GM19035 (cell line): ENCODE results near the gene MPZL1.

Source experiments
- ATAC-seq: cut with Tn5 transposase; IDR thresholded peaks from one replicate; pipeline ENCODE4 v1.9.1; 2021; ENCODE audit not compliant: unreplicated experiment

The MPZL1 gene

DNA sequence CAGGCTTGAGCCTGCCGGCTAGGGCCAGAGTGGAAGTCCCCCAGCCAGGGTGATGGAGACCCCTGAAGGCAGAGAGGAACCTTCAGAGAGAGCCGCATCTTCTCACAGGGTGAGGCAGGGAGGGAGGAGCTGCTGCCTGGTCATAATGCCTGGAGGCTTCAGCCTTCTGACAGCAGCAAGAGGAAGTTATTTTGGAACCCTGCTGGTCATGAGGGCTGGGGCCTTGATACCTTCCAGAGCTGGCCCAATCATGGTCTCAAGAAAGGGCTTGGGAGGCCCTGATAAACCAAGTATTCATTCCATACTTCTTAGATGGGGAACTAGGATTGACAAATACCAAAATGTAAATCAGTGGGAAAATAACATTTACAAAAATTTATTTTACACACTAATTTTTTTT is 26.6 kb upstream of the MPZL1 start:
- no peak for ATAC-seq

DNA sequence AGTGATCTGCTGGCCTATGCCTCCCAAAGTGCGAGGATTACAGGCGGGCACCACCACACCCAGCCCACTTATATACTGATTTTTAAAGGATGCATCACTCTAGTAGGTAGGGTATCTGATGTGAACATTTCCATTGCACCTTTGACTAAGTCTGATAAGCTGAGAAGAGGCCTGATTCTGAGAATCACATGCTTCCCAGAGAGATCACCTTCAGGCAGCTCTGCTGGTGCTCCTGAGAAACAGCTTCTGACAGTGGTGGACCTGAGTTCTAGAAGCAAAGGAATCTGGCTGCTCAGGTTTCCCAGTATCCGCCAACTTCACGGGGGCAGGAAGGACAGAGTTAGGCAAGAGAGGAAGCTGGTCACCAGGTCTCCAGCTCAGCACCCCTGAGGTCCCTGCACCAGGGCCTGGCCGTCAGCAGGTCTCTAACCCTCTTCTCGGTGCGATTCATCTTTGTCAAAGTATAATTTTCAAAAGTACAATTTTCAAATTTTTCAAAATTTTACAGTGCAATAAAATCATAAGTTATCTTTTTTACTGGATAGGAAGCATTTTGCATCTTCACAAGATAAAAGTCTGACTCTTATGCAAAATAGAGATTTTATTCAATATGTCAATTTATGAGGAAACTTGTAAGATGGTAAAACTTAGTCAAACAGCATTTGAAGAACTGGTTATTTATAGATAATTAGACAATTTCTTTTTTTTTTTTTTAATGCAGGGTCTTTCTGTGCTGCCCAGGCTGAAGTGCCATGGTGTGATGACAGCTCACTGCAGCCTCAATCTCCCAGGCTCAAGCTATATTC is 25.8 kb upstream of the MPZL1 start:
- no peak for ATAC-seq

DNA sequence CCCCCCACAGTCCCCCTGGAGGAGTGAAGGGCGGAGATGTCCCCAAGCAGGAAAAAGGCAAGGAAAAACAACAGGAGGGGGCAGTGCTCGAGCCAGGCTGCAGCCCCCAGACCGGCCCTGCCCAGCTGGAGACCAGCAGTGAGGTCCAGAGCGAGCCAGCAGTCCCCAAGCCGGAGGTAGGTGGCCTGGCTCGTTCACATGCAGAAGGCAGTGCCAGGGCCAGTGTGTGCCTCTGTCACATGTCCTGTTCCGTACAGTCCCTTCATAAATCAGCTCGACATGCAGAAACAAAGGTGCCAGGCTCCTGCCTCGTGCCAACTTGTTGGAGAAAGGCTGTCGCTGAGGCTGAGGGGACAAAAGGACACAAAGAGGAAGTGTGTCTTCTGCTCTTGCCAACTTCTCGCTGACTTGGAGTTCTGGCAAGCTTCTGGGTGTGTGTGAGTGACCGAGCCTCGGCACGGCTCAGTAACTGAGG is 24.1 kb upstream of the MPZL1 start:
- no peak for ATAC-seq

DNA sequence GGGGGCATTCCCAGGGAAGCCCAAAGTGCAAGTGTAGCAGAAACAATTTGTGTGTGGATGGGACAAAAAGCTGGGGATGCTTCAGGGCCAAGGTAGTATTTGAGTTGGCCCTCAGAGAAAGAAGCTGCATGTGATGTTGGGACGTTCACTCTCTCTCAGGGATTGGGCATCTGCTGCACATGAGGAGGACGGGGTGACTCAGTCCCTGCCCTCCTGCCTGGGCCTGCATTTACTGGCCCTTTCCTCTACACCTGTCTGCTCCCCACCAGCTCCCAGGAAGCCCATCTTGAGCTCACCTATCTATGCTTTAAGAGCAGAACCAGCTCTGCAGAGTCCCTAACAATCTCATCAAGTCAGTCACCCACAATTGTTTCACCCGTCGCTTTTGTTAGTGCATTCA is 23.5 kb upstream of the MPZL1 start:
- no peak for ATAC-seq

DNA sequence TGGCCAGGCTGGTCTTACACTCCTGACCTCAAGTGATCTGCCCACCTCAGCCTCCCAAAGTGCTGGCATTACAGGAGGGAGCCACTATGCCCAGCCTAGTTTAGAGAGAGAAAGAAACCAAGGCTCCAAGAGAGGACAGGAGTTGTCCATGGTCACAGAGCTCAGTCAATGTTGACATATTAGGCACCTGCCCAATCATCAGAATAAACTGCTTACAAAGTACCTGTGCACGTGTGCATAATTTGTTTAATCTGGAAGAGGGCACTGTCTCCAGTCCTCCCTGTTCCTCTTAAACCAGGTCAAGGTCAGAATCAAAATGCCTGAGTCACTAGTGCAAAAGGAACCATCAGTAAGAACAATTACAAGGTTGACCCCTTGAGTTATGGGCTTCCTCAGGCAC is 20.3 kb upstream of the MPZL1 start:
- no peak for ATAC-seq

DNA sequence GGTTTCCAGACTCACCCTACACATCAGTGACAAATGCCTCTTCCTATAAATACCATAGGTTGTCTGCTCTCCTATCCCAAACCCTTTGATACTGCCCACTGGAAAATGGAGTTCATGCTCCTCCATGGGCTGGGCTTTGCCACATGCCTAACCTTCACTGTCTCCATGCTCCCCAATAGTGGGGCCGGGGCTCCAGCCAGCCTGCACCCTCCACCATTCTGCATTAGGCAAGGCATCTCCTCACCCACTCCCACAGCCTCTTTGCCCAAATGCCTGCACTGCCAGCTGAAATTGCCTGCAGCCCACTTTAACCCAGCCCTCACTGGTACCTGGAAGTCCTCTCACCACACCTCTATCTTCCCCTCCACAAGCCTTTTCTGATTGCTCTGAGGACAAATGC is 18.2 kb upstream of the MPZL1 start:
- ATAC-seq, result no peak

DNA sequence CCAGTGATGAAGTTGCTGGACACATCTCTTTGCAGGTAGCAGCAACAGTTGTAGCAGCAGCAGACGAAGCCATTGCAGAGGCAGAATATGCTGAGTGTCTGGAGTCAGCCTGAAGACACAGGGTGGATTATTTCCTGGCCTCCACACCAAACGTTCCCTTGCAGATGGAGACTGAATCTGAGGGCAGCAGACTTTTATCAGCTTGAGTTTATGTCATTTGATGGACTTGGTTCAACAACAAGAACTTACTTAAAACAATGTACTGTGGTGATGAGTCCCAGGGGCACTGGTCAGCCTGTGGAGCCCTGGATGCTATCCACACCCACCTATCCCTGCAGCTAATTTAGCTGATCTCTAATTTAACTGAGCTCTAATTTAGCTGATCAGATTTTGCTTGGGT is 17.1 kb upstream of the MPZL1 start:
- no peak for ATAC-seq

DNA sequence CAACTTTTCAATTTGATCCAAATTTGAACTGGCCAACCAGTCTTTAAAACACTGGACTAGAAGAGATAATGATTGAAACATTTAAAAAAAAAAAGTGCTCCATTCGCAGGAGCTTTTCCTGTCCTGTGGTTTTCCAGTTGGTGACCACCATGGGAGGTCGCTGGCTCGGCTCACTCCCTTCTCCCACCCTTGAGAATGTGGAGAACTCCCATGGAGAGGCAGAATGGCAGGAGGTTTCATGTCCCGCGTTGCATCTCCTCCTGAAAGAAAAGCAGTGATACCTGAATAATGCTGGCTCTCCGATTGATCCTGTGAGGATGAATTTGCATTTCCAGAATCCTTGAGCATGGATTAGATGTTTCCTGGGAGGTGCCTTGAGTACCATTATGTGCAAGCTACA is 16.5 kb upstream of the MPZL1 start:
- no peak for ATAC-seq

DNA sequence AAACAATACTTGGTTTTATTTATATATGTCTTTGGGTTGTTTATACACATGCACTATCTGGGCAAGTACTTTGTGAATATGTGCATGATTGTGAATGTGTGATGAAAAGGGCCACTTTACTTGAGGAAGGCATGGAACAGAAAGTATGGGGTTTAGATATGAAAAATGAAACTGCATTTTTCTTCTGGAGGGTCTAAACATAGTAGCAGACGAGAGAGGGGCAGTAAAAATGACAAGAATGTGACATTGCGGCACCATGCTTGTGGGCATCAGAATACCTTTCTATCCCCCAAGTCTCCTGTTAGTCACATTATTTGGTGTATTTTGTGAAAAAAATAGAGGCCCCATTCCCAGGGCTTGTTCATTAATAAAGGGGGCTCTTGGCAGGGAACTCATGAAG is 15.4 kb upstream of the MPZL1 start:
- no peak for ATAC-seq

DNA sequence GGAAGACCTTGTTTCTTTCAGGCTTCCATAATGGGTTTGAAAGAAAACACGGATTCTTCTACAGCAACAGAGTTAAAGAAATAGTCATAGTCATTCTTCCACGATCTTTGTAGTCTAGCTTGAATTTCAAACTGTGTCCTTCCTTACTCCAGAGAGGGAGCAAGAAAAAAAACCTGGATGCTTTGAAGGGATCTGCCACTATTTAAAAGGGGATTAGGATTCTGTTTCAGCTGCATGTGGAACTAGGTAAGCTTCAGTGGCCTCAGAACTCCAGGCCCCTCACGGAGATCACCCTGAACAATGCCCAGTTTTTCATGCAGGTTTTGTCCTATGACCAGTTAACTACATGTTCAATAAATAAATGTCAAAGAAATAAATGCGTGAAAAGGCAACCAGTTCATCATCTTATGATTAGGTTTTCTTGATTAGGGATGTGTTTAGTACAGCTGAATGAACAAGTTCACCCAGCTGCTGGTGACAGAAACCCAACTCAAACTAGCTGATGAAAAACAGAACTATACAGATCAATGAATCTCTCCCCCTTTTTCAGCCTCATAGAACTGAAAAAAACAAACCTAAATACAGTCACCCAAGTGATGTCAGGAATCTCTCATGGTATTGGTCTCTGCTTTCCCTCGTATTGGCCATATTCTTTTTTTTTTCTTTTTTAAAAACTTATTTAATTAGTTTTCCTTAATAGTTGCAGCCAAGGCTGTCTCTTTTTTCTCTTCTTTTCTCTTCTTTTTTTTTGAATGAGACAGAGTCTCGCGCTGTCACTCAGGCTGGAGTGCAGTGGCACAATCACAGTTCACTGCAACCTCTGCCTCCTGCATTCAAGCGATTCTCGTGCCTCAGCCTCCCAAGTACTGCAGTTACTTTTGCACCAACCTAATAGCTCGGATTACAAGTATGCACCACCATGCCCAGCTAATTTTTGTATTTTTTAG is 14.6 kb upstream of the MPZL1 start:
- no peak for ATAC-seq

DNA sequence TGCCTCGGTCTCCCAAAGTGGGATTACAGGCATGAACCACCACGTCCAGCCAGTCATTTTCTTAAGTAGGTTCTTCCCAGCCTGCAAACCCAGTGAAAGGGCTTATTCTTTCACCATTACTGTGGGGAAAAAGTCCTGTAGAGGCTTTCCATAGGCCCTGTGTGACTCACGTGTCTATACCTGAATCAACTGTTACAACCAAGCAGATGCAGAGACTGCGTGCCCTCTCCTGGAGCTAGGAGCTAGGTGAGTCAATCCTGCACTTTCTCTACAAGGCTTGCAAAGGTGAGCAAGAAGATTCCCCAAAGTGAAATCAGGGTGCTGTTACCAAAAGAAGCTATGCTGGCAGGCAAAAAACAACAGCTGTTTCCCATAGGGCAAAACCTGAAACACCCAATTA is 13.8 kb upstream of the MPZL1 start:
- ATAC-seq, result no peak

DNA sequence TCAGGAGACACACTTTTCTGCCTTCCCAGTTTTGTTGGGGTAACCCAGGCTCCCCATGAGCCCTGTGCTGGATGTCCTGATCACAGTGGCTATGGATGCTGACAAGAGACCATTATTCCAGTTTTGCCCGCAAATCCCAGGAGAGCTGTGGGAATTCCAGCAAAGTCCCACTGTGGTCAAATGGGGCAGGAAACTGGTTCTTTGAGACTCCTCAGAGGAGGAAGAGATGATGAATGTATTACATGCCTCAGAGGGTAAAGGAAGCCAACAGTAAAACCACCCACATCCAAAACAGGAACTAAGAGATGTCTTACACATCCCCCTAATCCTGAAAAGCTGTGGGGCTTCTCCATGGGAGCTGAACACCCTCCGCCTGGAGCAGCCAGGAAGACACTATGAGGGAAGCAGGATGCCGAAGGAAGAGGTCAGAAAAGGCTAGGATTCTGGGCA is 12.8 kb upstream of the MPZL1 start:
- no peak for ATAC-seq

DNA sequence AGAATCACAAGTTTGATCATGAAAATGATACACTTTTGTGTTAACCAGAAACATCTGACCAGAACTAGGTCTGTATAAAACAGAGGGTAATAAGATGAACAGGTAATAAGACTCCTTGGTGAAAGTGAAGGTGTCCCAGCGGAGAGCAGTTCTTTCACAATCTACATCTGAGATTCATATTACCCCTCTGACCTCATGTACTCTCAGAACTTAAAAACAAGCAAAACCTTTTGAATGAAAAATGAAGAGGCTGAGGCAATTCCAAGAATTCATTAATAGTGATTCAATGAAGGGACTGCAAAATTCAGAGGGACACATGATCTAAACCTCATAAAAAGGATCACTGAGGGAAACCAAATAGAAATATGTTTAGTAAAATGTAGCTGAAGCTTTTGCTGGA is 10.9 kb upstream of the MPZL1 start:
- no peak for ATAC-seq

DNA sequence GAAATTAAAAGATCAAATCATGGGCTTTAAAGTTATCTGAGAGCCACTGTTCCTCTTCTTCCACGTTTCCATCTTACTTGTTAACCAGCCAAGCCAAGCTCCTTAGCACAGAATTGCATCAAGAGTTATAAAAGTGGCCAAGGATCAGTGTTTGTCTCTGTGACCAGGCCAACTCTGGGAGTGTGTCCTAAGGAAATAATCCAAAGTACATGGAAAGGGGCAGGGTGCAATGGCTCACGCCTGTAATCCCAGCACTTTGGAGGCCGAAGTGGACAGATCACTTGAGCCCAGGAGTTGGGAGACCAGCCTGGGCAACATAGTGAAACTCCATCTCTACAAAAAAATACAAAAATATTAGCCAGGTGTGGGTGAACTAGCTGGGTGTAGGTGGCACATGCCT is 10.0 kb upstream of the MPZL1 start:
- no peak for ATAC-seq

DNA sequence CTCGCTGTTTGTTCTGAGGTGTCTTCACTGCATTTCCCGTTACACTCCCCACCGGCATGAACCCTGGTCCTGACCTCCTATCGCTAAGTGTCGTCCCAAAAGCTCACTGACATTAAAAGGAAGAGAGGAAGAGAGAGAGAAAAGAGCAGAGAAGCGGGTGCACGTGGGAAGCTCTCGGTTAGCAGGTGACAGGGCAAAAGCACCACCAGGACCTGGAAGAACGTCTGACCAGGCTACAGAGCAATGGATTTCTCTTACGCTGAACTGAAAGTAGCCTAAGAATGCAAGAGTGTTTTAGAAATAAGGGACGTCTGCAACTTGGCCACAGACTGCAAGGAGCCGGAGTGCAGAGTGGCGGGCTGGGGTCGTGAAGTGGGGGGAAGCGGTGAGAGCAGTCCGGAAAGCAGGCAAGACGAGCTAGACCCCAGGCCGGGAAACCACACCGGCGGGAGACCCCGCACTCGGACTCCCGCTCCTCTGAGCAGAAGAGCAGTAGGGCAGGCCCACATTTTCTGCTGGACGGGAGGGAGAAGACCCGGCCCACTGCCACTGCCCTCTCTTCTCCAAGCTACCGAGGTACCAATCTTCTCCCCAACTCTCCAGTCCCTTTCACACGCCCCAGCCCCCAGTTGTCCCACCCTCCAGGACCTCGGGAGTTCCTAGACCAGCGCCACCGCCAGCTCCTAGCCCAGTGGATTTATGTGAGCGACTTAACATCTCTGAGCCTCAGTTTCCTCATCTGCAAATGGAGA is 8.3 kb upstream of the MPZL1 start:
- no peak for ATAC-seq

DNA sequence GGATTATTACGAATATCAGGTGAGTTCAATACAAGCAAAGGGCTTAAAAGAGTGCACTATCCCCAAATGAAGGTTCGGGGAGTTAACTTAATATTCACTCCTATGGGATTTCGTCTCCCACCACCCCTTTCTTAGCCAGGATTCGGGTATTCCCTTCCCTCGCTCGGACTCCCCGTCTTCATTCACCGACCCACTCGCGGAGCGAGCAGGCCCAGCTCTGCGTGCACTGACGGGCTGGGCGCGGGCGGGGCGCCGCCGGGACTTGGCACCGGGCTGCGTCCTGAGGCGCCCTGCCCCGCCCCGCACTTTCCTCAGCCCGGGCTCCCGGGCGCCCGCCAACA is 7.7 kb upstream of the MPZL1 start:
- ATAC-seq, result peak; percentile 56

DNA sequence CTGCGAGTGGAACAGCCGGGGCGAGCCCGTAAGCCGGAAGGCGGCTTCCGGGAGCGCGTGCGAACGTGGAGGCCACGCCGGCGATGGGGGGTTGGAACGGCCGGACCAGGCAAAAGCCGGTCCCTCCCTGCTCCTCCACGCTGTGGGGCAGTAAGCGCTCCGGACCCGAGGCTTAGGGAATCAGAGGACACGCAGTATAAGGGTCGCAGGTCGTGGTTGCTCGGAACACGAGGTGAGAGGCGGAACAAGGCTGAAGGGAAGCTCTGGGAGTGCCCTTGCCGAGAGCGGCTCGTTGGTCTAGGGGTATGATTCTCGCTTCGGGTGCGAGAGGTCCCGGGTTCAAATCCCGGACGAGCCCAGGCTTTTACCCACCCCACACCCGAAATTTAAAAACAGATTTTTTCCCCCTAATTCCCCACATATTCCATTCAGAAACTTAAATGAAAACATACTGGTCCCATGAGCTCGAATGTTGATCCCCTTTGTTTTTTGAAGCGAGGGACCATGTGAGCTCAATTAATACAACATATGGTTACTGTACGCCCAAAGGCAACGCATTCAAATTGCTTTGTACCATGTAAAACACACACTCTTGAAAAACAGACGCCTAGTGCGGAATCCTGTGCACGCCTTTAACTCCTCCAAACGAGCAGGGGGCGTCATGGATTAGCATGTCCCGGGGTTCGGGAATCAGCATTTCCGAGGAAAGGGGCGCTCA is 7.2 kb upstream of the MPZL1 start:
- peak; percentile 57 for ATAC-seq

DNA sequence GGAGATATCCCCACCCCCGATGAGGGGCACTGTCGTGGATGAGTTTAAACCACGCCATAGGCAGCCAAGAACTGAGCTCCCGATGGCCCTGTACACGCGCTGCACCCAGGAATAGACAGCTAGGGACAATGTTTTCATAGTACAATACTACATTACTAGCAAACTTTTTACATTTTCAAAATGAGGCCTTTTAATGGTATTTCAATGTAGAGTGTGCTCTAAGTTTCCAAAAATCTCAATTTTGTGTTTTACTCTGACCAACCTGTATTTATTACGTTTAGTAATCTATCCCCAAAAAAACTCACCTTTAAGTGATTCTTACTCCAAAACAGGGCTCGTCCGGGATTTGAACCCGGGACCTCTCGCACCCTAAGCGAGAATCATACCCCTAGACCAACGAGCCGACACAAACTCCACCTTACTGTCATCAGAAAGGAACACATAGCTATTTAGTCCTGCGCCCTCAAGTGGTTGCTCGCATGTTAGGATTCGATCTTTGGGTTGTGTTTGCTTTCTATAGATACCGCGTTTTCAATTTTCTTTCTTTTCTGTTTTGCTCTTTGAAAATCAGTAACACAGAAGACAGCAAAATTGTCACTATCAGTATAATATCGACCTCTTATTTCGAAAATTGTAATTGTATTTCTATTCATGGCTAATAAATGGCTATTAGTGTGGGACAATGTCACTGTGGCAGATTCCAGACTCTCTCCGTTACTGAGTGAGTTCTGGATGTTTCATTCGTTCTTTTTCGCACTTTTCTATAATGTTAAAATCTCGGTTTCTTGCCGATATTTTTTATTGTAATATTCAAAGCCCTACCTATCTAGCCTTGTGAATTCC is 6.4 kb upstream of the MPZL1 start:
- ATAC-seq, result peak; percentile 48

DNA sequence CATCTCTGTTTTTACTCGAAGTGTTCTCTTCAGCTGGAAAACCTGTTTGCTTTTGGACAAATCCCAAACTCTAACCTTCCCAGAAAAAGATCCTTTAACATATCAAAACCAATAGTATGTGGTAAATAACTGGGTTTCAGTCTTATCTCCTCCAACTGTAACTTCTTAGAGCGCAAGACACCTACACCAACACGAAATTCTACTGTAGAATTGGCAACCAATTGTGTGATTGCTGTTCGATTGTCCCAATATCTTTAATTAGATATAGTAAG is 5.8 kb upstream of the MPZL1 start:
- no peak for ATAC-seq

DNA sequence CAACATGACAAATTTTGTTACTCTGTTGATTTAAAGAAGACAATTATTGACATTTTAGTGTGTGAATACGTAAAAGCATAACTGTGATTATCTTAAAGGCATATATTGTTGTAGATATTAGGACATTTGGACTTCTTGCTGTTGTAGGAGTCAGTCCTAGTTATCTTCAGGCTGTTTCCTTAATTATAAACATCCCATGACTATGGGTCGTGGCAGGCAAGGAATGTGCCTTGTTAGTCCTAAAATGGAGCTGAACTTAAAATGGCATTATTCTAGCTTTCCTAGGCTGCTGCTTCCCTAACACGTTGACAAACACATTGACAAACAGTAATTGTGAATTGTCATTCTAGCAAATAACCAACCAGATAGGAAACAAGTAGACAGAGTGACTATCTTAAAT is 4.4 kb upstream of the MPZL1 start:
- no peak for ATAC-seq
